Measurements from ENCODE around the gene CABYR. TPM values are rescaled to one million over a fixed set of nuclear protein-coding genes. Genes with fewer than 3 reads are reported as not detected.

Gene CABYR
- total and polyA plus RNA-seq, 2 donors (not counting 1 experiment from before 2014, with no cell fraction given) = 7.3 to 14.0 TPM

DNA sequence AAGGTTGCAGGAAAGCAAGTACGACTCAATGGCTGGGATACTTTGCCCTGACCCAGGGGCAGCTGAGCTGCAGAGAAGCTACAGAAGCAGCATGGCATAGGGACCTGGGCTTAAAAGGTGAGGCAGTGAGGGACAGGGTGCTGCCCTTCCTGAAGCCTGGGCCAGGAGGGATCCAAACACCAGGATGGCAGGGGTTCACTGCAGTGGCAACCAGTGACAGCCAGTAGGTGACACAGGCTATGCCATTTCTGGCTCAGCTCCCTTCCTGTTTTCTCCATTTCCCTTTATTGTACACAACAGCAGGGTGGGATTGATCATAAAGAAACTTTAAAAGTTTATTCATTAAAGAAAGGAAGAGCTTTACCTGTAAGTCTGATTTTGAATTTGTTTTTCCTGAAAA, 48.8 kb downstream of the CABYR start:
- H3K27me3 ChIP-seq (ENCODE audit: control insufficient read depth, insufficient read depth, low read length) = no peaks in the 10 kb centered on the region
- H3K9me3 ChIP-seq (ENCODE audit: control insufficient read depth, insufficient read depth, low read depth, low read length) = no peaks in the 10 kb centered on the region
- no peaks in the 10 kb centered on the region for H3K79me2 ChIP-seq (ENCODE audit: control insufficient read depth, insufficient read depth, low read length)
- no peak for DNase-seq (ENCODE audit: low read depth in 2 of 2)
- no peaks in the 10 kb centered on the region for H4K20me1 ChIP-seq (ENCODE audit: control insufficient read depth, extremely low read depth, insufficient read depth, low read length)
- H3K9ac ChIP-seq (ENCODE audit: insufficient read depth, low read length) = no peak overlapping the region
- no peak overlapping the region for H2AFZ ChIP-seq (ENCODE audit: low read length)
- no peak overlapping the region for H3K27ac ChIP-seq (ENCODE audit: insufficient read depth, low read length)
- TF ChIP-seq, protein P1, sequence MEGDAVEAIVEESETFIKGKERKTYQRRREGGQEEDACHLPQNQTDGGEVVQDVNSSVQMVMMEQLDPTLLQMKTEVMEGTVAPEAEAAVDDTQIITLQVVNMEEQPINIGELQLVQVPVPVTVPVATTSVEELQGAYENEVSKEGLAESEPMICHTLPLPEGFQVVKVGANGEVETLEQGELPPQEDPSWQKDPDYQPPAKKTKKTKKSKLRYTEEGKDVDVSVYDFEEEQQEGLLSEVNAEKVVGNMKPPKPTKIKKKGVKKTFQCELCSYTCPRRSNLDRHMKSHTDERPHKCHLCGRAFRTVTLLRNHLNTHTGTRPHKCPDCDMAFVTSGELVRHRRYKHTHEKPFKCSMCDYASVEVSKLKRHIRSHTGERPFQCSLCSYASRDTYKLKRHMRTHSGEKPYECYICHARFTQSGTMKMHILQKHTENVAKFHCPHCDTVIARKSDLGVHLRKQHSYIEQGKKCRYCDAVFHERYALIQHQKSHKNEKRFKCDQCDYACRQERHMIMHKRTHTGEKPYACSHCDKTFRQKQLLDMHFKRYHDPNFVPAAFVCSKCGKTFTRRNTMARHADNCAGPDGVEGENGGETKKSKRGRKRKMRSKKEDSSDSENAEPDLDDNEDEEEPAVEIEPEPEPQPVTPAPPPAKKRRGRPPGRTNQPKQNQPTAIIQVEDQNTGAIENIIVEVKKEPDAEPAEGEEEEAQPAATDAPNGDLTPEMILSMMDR (conservative IDR thresholded peaks at IDR 0.05 in 1 of 2, IDR thresholded peaks at IDR 0.05 in 1 of 2; ENCODE audit: low read depth in 1 of 2, low read length in 2 of 2) = no peak
- no peak for TF ChIP-seq EZH2 (IDR thresholded peaks at IDR 0.05; ENCODE audit: low read length, missing control alignments)
- H3K4me3 ChIP-seq (replicated peaks in 1 of 4; ENCODE audit: control extremely low read depth in 1 of 4, insufficient read depth in 1 of 4, low read depth in 3 of 4, low read length in 4 of 4) = no peak overlapping the region
- no peaks in the 10 kb centered on the region for H3K36me3 ChIP-seq (ENCODE audit: control insufficient read depth, insufficient read depth, low read length)
- H3K4me2 ChIP-seq (ENCODE audit: extremely low read depth, insufficient read depth, low read length) = no peak overlapping the region
- no peaks in the 10 kb centered on the region for H3K4me1 ChIP-seq (ENCODE audit: control insufficient read depth, extremely low read depth, insufficient read depth, low read length)

DNA sequence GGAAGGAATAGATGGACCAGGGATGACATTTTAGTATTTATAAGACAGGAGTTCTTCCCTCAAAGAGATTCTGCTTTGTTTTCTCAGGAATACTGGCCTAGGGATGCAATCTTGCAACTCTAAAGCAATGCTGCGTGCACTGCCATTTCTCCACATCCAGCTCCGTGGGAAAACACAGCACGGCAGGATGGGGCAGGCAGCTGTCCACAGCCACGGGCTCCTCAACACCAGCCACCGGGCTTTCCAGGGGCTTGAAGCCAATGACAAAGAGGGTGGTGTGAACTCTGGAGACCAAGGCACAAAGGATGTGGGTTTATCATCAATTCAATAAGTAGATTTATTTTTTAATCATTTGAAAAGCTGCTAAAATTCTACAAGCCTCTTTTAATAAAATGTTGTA, 49.3 kb downstream of the CABYR start:
- H3K4me1 ChIP-seq (ENCODE audit: control insufficient read depth, extremely low read depth, insufficient read depth, low read length) = no peaks in the 10 kb centered on the region
- no peaks in the 10 kb centered on the region for H3K79me2 ChIP-seq (ENCODE audit: control insufficient read depth, insufficient read depth, low read length)
- H3K4me2 ChIP-seq (ENCODE audit: extremely low read depth, insufficient read depth, low read length) = no peak overlapping the region
- TF ChIP-seq EZH2 (IDR thresholded peaks at IDR 0.05; ENCODE audit: low read length, missing control alignments) = no peak
- TF ChIP-seq, protein P1 (conservative IDR thresholded peaks at IDR 0.05 in 1 of 2, IDR thresholded peaks at IDR 0.05 in 1 of 2; ENCODE audit: low read depth in 1 of 2, low read length in 2 of 2) = no peak
- no peaks in the 10 kb centered on the region for H3K36me3 ChIP-seq (ENCODE audit: control insufficient read depth, insufficient read depth, low read length)
- H3K4me3 ChIP-seq (replicated peaks in 1 of 4; ENCODE audit: control extremely low read depth in 1 of 4, insufficient read depth in 1 of 4, low read depth in 3 of 4, low read length in 4 of 4) = no peak overlapping the region
- H3K27ac ChIP-seq (ENCODE audit: insufficient read depth, low read length) = no peak overlapping the region
- no peak for DNase-seq (ENCODE audit: low read depth in 2 of 2)
- no peaks in the 10 kb centered on the region for H4K20me1 ChIP-seq (ENCODE audit: control insufficient read depth, extremely low read depth, insufficient read depth, low read length)
- H3K9me3 ChIP-seq (ENCODE audit: control insufficient read depth, insufficient read depth, low read depth, low read length) = no peaks in the 10 kb centered on the region
- H3K27me3 ChIP-seq (ENCODE audit: control insufficient read depth, insufficient read depth, low read length) = no peaks in the 10 kb centered on the region
- H2AFZ ChIP-seq (ENCODE audit: low read length) = no peak overlapping the region
- H3K9ac ChIP-seq (ENCODE audit: insufficient read depth, low read length) = no peak overlapping the region

DNA sequence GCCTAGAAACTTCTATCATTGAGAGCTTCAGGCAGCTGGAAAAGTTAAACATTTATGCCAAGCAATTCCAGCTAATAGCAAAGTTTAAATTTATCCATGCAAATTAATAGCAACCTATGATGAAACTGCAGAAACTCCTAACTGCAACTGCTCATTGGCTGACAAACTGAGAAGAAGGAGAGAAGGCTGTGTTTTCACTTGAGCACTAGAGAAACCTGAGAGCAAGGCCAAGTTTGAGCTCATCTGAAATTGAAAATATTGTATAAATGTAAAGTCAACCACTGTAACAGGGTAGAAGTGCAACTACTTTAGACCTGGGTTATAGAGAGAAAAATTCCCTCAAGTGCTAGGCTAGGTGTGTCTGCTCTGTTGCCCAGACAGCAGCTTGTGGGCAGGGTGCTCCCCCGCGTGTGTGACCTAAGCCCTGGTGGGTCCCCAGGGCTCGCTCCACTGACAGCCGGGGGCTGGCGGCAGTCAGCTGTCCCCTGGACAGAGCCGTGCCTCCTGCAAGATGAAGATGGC, 50.2 kb downstream of the CABYR start:
- DNase-seq (ENCODE audit: low read depth in 2 of 2) = peak; percentile 20 to 57

More for the DNA sequence above, 50.2 kb downstream of the CABYR start:
- no peaks in the 10 kb centered on the region for H3K4me1 ChIP-seq (ENCODE audit: control insufficient read depth, extremely low read depth, insufficient read depth, low read length)
- H4K20me1 ChIP-seq (ENCODE audit: control insufficient read depth, extremely low read depth, insufficient read depth, low read length) = no peaks in the 10 kb centered on the region
- TF ChIP-seq EZH2 (IDR thresholded peaks at IDR 0.05; ENCODE audit: low read length, missing control alignments) = no peak
- TF ChIP-seq, protein P1 (conservative IDR thresholded peaks at IDR 0.05 in 1 of 2, IDR thresholded peaks at IDR 0.05 in 1 of 2; ENCODE audit: low read depth in 1 of 2, low read length in 2 of 2) = no peak
- no peak overlapping the region for H3K4me2 ChIP-seq (ENCODE audit: extremely low read depth, insufficient read depth, low read length)
- no peaks in the 10 kb centered on the region for H3K9me3 ChIP-seq (ENCODE audit: control insufficient read depth, insufficient read depth, low read depth, low read length)
- H3K9ac ChIP-seq (ENCODE audit: insufficient read depth, low read length) = no peak overlapping the region
- no peak overlapping the region for H2AFZ ChIP-seq (ENCODE audit: low read length)
- no peaks in the 10 kb centered on the region for H3K27me3 ChIP-seq (ENCODE audit: control insufficient read depth, insufficient read depth, low read length)
- no peaks in the 10 kb centered on the region for H3K36me3 ChIP-seq (ENCODE audit: control insufficient read depth, insufficient read depth, low read length)
- no peaks in the 10 kb centered on the region for H3K79me2 ChIP-seq (ENCODE audit: control insufficient read depth, insufficient read depth, low read length)
- H3K4me3 ChIP-seq (replicated peaks in 1 of 4; ENCODE audit: control extremely low read depth in 1 of 4, insufficient read depth in 1 of 4, low read depth in 3 of 4, low read length in 4 of 4) = no peak overlapping the region
- no peak overlapping the region for H3K27ac ChIP-seq (ENCODE audit: insufficient read depth, low read length)

Measured in fibroblast of lung (primary cell).